HepG2 (cell line): Measurements from ENCODE around the gene GRB10. TPM values are rescaled to one million over a fixed set of nuclear protein-coding genes. Genes with fewer than 3 reads are reported as not detected.
A peak's percentile ranks its signal among the peaks of the same experiment; 100 is the strongest.

Experiments used
- CCDC6 ChIP-seq: sonication (generic); formaldehyde crosslinking; IDR thresholded peaks from 2 replicates; pipeline ENCODE4 v1.8.1; 2022; ENCODE audit warnings: mild to moderate bottlenecking, missing genetic modification reagents, moderate library complexity
- CEBPB ChIP-seq: IDR thresholded peaks from 2 replicates; pipeline ENCODE4 v1.6.1; 2011; ENCODE audit warnings: low read depth, low read length, improper control_type of control experiment, borderline replicate concordance
- ERF ChIP-seq: IDR thresholded peaks from 2 replicates; pipeline ENCODE4 v1.6.1; 2018; ENCODE audit warnings: missing biosample characterization, missing genetic modification reagents
- FLYWCH1 ChIP-seq: sonication (generic); formaldehyde crosslinking; IDR thresholded peaks from 2 replicates; pipeline ENCODE4 v1.8.1; 2023; ENCODE audit warnings: mild to moderate bottlenecking, missing genetic modification reagents
- HMGA1 ChIP-seq: sonication (generic); formaldehyde crosslinking; conservative IDR thresholded peaks from 2 replicates; pipeline ENCODE4 v1.4.0; 2020; ENCODE audit warnings: missing genetic modification reagents
- MAFK ChIP-seq, 2 experiments: IDR thresholded peaks in 1 of 2; conservative IDR thresholded peaks in 1 of 2; 2 replicates each; pipeline ENCODE4 v1.6.1; 2011; ENCODE audit warnings: improper control_type of control experiment in 2 of 2, low read length in 2 of 2
- MED13 ChIP-seq: sonication (generic); formaldehyde crosslinking; IDR thresholded peaks from 2 replicates; pipeline ENCODE4 v1.5.0; 2020; ENCODE audit warnings: missing genetic modification reagents
- NR2C2 ChIP-seq: sonication (generic); formaldehyde crosslinking; IDR thresholded peaks from 2 replicates; pipeline ENCODE4 v1.4.0; 2020; ENCODE audit warnings: missing genetic modification reagents, mild to moderate bottlenecking, moderate library complexity, borderline replicate concordance
- POLR2AphosphoS5 ChIP-seq: IDR thresholded peaks from 2 replicates; pipeline ENCODE4 v1.6.1; 2012; ENCODE audit warnings: low read depth, low read length
- PRPF4 ChIP-seq: fragments of 200-400 bp; formaldehyde crosslinking; IDR thresholded peaks from 2 replicates; pipeline ENCODE4 v1.6.1; 2016; ENCODE audit warnings: low read length, low read depth; ENCODE audit not compliant: poor library complexity, severe bottlenecking
- PTBP1 ChIP-seq: fragments of 200-400 bp; formaldehyde crosslinking; IDR thresholded peaks from 2 replicates; pipeline ENCODE4 v1.6.1; 2018; ENCODE audit warnings: low read length, low read depth; ENCODE audit not compliant: poor library complexity, severe bottlenecking
- REXO4 ChIP-seq: sonication (generic); formaldehyde crosslinking; IDR thresholded peaks from 2 replicates; pipeline ENCODE4 v1.8.0; 2022; ENCODE audit warnings: missing genetic modification reagents, mild to moderate bottlenecking, borderline replicate concordance
- U2AF2 ChIP-seq: fragments of 200-400 bp; formaldehyde crosslinking; IDR thresholded peaks from 2 replicates; pipeline ENCODE4 v1.6.1; 2017; ENCODE audit warnings: low read depth, mild to moderate bottlenecking, low read length
- ZNF234 ChIP-seq: sonication (generic); formaldehyde crosslinking; conservative IDR thresholded peaks from 2 replicates; pipeline ENCODE4 v1.5.1; 2020; ENCODE audit warnings: mild to moderate bottlenecking, missing genetic modification reagents
- ZNF296 ChIP-seq: sonication (generic); formaldehyde crosslinking; conservative IDR thresholded peaks from 2 replicates; pipeline ENCODE4 v1.5.0; 2020; ENCODE audit warnings: mild to moderate bottlenecking, missing genetic modification reagents
- ZNF564 ChIP-seq: sonication (generic); formaldehyde crosslinking; IDR thresholded peaks from 2 replicates; pipeline ENCODE4 v1.8.1; 2023; ENCODE audit warnings: mild to moderate bottlenecking, missing genetic modification reagents
- ZNF614 ChIP-seq: IDR thresholded peaks from 2 replicates; pipeline ENCODE4 v1.6.1; 2018; ENCODE audit warnings: missing biosample characterization, missing genetic modification reagents, inconsistent platforms, borderline replicate concordance
- ZNF773 ChIP-seq: sonication (generic); formaldehyde crosslinking; IDR thresholded peaks from 2 replicates; pipeline ENCODE4 v1.4.0; 2020; ENCODE audit warnings: missing genetic modification reagents, borderline replicate concordance
- ZNF891 ChIP-seq: sonication (generic); formaldehyde crosslinking; IDR thresholded peaks from 2 replicates; pipeline ENCODE4 v1.5.0; 2020; ENCODE audit warnings: mild to moderate bottlenecking, missing genetic modification reagents
- polyA plus RNA-seq, 8 experiments: library from polyadenylated mRNA; depleted of rRNA in 3 of 8; stranded (reverse) in 7 of 8; unstranded in 1 of 8; fragments of >200 nt; fragmentation: Illumina TruSeq in 4 of 8; extraction: Trizol in 4 of 8; gene quantifications; 2 replicates each; pipeline versions ENCODE4 v1.2.1 to v1.2.3, GENCODE V29; 2011 to 2016; ENCODE audit warnings: low read depth in 4 of 8, missing spikeins in 1 of 8, mixed read lengths in 1 of 8; ENCODE audit not compliant: insufficient read depth in 1 of 8
- total RNA-seq, 5 experiments: library from RNA; depleted of rRNA; stranded (reverse); fragments of >200 nt; fragmentation: Illumina TruSeq; extraction: Trizol; gene quantifications; 2 replicates each; pipeline ENCODE4 v1.2.3, GENCODE V29; 2016; ENCODE audit warnings: low read depth in 1 of 5
- TF ChIP-seq, protein P1 (sequence below): sonication (generic); formaldehyde crosslinking; IDR thresholded peaks from 2 replicates; pipeline ENCODE4 v1.4.0; 2020; ENCODE audit warnings: mild to moderate bottlenecking, low read depth, missing genetic modification reagents
- TF ChIP-seq, protein P2 (sequence below): sonication (generic); formaldehyde crosslinking; IDR thresholded peaks from 2 replicates; pipeline ENCODE4 v1.8.0; 2022; ENCODE audit warnings: missing genetic modification reagents, mild to moderate bottlenecking, inconsistent platforms, borderline replicate concordance
- TF ChIP-seq, protein P3 (sequence below): sonication (generic); formaldehyde crosslinking; IDR thresholded peaks from 2 replicates; pipeline ENCODE4 v1.5.1; 2020; ENCODE audit warnings: mild to moderate bottlenecking, missing genetic modification reagents, borderline replicate concordance

GRB10 gene
- total and polyA plus RNA-seq, 2 of the 13 experiments (the other 11 are each of a cell fraction or from before 2014, with no cell fraction given): 4.0 to 6.8 TPM

DNA sequence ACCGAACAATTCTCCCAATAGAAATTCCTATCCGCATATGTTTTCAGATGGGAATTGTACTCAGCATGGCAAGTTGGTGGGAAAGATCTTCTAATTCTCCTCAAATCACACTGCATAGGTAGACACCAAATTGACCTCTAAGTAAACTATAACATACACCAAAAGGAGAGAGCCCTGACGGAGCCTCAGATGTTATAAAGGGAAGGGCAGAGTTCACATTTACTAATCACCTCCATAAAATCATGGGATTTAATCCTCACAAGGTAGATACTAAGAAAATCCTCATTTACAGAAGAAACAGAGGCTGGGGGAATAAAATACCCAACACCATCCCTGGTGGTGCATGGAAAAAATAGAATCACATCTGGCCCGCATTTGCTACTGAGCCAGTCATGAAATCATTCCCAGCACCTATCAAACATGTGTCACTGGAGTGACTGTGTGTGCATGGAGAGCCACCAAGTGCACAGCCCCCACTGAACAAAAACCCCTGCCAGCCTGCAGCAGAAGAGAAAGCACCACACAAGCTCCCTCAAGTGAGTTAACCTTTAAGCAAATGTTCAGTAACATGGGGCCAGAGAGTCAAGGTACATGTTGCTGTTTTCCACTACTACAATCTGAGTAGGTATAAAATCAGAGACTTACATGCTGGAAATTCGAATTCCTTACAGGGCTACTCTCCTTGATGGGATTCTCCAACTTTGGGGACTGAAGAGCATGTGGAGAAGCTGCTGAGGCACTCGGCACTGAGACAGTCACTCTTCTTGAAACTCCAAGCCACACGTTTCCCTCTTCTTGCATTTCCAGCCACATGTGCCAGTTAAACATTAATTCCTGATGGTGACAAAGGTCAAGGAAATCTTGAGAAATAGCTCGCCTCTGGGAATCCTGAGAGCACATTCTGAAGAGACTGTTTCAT lies 217.8 kb downstream of the GRB10 start, which contains the start of gene DDC (continued):
- TF ChIP-seq MAFK (conservative IDR thresholded peaks at IDR 0.05 in 1 of 2, IDR thresholded peaks at IDR 0.05 in 1 of 2; ENCODE audit: low read length in 2 of 2) (no peak), NR2C2 (CRISPR knock-in tag) (peak; percentile 83; the same call in 1 of the 2 replicates), ZNF614 (peak; percentile 67; the same call in 1 of the 2 replicates), CEBPB (peak; percentile 69), POLR2AphosphoS5 (peak; percentile 74), ZNF296 (no peak), PRPF4 (no peak), HMGA1 (no peak), ZNF234 (CRISPR knock-in tag) (no peak), ZNF773 (no peak), ZNF891 (CRISPR knock-in tag) (no peak), U2AF2 (no peak), ERF (CRISPR knock-in tag) (0 out of 2 replicates have a peak, but pooled peaks have one; percentile 58), CCDC6 (no peak), FLYWCH1 (CRISPR knock-in tag) (no peak), MED13 (CRISPR knock-in tag) (no peak), REXO4 (CRISPR knock-in tag) (no peak), ZNF564 (CRISPR knock-in tag) (no peak), PTBP1 (no peak)
- TF ChIP-seq, protein P1, sequence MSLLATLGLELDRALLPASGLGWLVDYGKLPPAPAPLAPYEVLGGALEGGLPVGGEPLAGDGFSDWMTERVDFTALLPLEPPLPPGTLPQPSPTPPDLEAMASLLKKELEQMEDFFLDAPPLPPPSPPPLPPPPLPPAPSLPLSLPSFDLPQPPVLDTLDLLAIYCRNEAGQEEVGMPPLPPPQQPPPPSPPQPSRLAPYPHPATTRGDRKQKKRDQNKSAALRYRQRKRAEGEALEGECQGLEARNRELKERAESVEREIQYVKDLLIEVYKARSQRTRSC (CRISPR knock-in tag): no peak
- TF ChIP-seq, protein P2, sequence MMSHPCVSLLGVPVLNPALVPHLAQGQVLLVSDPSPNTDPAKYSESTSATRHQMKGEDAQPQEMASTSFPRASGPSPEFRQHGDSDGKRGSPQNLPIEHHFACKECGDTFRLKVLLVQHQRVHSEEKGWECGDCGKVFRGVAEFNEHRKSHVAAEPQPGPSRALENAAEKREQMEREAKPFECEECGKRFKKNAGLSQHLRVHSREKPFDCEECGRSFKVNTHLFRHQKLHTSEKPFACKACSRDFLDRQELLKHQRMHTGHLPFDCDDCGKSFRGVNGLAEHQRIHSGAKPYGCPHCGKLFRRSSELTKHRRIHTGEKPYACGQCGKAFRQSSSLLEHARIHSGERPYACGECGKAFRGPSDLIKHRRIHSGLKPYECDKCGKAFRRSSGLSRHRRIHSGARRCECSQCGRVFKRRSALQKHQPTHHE (CRISPR knock-in tag): no peak
- TF ChIP-seq, protein P3, sequence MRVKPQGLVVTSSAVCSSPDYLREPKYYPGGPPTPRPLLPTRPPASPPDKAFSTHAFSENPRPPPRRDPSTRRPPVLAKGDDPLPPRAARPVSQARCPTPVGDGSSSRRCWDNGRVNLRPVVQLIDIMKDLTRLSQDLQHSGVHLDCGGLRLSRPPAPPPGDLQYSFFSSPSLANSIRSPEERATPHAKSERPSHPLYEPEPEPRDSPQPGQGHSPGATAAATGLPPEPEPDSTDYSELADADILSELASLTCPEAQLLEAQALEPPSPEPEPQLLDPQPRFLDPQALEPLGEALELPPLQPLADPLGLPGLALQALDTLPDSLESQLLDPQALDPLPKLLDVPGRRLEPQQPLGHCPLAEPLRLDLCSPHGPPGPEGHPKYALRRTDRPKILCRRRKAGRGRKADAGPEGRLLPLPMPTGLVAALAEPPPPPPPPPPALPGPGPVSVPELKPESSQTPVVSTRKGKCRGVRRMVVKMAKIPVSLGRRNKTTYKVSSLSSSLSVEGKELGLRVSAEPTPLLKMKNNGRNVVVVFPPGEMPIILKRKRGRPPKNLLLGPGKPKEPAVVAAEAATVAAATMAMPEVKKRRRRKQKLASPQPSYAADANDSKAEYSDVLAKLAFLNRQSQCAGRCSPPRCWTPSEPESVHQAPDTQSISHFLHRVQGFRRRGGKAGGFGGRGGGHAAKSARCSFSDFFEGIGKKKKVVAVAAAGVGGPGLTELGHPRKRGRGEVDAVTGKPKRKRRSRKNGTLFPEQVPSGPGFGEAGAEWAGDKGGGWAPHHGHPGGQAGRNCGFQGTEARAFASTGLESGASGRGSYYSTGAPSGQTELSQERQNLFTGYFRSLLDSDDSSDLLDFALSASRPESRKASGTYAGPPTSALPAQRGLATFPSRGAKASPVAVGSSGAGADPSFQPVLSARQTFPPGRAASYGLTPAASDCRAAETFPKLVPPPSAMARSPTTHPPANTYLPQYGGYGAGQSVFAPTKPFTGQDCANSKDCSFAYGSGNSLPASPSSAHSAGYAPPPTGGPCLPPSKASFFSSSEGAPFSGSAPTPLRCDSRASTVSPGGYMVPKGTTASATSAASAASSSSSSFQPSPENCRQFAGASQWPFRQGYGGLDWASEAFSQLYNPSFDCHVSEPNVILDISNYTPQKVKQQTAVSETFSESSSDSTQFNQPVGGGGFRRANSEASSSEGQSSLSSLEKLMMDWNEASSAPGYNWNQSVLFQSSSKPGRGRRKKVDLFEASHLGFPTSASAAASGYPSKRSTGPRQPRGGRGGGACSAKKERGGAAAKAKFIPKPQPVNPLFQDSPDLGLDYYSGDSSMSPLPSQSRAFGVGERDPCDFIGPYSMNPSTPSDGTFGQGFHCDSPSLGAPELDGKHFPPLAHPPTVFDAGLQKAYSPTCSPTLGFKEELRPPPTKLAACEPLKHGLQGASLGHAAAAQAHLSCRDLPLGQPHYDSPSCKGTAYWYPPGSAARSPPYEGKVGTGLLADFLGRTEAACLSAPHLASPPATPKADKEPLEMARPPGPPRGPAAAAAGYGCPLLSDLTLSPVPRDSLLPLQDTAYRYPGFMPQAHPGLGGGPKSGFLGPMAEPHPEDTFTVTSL (CRISPR knock-in tag): peak; percentile 44; the same call in 1 of the 2 replicates
